ENCODE data around the gene VSTM2L.

VSTM2L gene

GRCh38 chr20:37920679-37921322 is 17.9 kb downstream of the VSTM2L start:
- no peak for DNase-seq

GRCh38 chr20:37921341-37921929 is 18.5 kb downstream of the VSTM2L start:
- DNase-seq: no peak

- DNase-seq: no peak
These were observed 19.1 kb downstream of the VSTM2L start for GRCh38 chr20:37922016-37922415.

GRCh38 chr20:37925265-37926165 is 22.6 kb downstream of the VSTM2L start:
- DNase-seq: no peak

GRCh38 chr20:37926612-37927011 is 23.7 kb downstream of the VSTM2L start:
- DNase-seq: no peak

- no peak for DNase-seq
These were observed 24.6 kb downstream of the VSTM2L start for GRCh38 chr20:37927410-37928095.

GRCh38 chr20:37928996-37929682 is 26.2 kb downstream of the VSTM2L start:
- no peak for DNase-seq

- DNase-seq: no peak
These were observed 26.7 kb downstream of the VSTM2L start for GRCh38 chr20:37929683-37930014.

GRCh38 chr20:37931153-37931922 is 28.4 kb downstream of the VSTM2L start:
- DNase-seq: no peak

- no peak for DNase-seq
These were observed 29.1 kb downstream of the VSTM2L start for GRCh38 chr20:37932074-37932473.

- no peak for DNase-seq
These were observed 30.0 kb downstream of the VSTM2L start for GRCh38 chr20:37932919-37933318.

- DNase-seq: no peak
These were observed 31.1 kb downstream of the VSTM2L start for GRCh38 chr20:37933786-37934633.

GRCh38 chr20:37934634-37935375 is 31.9 kb downstream of the VSTM2L start:
- no peak for DNase-seq

GRCh38 chr20:37935435-37935834 is 32.5 kb downstream of the VSTM2L start:
- no peak for DNase-seq

- no peak for DNase-seq
These were observed 33.1 kb downstream of the VSTM2L start for GRCh38 chr20:37936041-37936440.

- no peak for DNase-seq
These were observed 33.5 kb downstream of the VSTM2L start for GRCh38 chr20:37936451-37936850.

GRCh38 chr20:37937686-37938085 is 34.8 kb downstream of the VSTM2L start:
- no peak for DNase-seq

GRCh38 chr20:37938181-37938750 is 35.3 kb downstream of the VSTM2L start:
- DNase-seq: no peak

- no peak for DNase-seq
These were observed 36.0 kb downstream of the VSTM2L start for GRCh38 chr20:37938954-37939353.

Data from NCI-H1105 (cell line).